ENCODE results near the gene NISCH. TPM values are rescaled to one million over a fixed set of nuclear protein-coding genes. Genes with fewer than 3 reads are reported as not detected.
"Not testable (repeated sequence)": the region's sequence is repeated elsewhere in the genome, so short reads cannot be mapped to it uniquely, and the experiment has no call there.

Gene NISCH
- polyA plus RNA-seq, 4 donors, result 87.4 to 139 (median 107) TPM

GRCh38 chr3:52524258-52524751 lies 68.9 kb downstream of the NISCH start:
- DNase-seq (ENCODE audit: low read depth in 4 of 4, low spot score in 3 of 4), result no peak

GRCh38 chr3:52524752-52525679 lies 69.6 kb downstream of the NISCH start:
- no peak for DNase-seq (ENCODE audit: low read depth in 4 of 4, low spot score in 3 of 4)

- DNase-seq (ENCODE audit: low read depth in 4 of 4, low spot score in 3 of 4), result no peak
These were observed 70.5 kb downstream of the NISCH start for GRCh38 chr3:52525680-52526561.

GRCh38 chr3:52526671-52527038 lies 71.3 kb downstream of the NISCH start:
- not testable (repeated sequence) for DNase-seq (ENCODE audit: low read depth in 4 of 4, low spot score in 3 of 4)

GRCh38 chr3:52527039-52527731 lies 71.8 kb downstream of the NISCH start:
- DNase-seq (ENCODE audit: low read depth in 4 of 4, low spot score in 3 of 4), result no peak

GRCh38 chr3:52527732-52528585 lies 72.6 kb downstream of the NISCH start:
- no peak for DNase-seq (ENCODE audit: low read depth in 4 of 4, low spot score in 3 of 4)

- no peak for DNase-seq (ENCODE audit: low read depth in 4 of 4, low spot score in 3 of 4)
These were observed 73.4 kb downstream of the NISCH start for GRCh38 chr3:52528586-52529375.

- no peak for DNase-seq (ENCODE audit: low read depth in 4 of 4, low spot score in 3 of 4)
These were observed 74.3 kb downstream of the NISCH start for GRCh38 chr3:52529376-52530333.

GRCh38 chr3:52530918-52531826 lies 75.8 kb downstream of the NISCH start:
- DNase-seq (ENCODE audit: low read depth in 4 of 4, low spot score in 3 of 4), result no peak

- no peak for DNase-seq (ENCODE audit: low read depth in 4 of 4, low spot score in 3 of 4)
These were observed 76.6 kb downstream of the NISCH start for GRCh38 chr3:52531860-52532516.

GRCh38 chr3:52532517-52532837 lies 77.1 kb downstream of the NISCH start:
- no peak for DNase-seq (ENCODE audit: low read depth in 4 of 4, low spot score in 3 of 4)

- no peak for DNase-seq (ENCODE audit: low read depth in 4 of 4, low spot score in 3 of 4)
These were observed 77.6 kb downstream of the NISCH start for GRCh38 chr3:52532838-52533622.

- DNase-seq (ENCODE audit: low read depth in 4 of 4, low spot score in 3 of 4), result peak in 1 of 4 donors; percentile 63
These were observed 78.3 kb downstream of the NISCH start, which contains the start of gene NT5DC2 for GRCh38 chr3:52533623-52534280. Gene NT5DC2 (minus strand): TSS chr3:52533857. CDS start chr3:52533737, 120 bp downstream.

- DNase-seq (ENCODE audit: low read depth in 4 of 4, low spot score in 3 of 4), result no peak
These were observed 79.1 kb downstream of the NISCH start for GRCh38 chr3:52534281-52535183.
